HEK293T (cell line): ENCODE results near the gene SWI5.

Source experiments
- ARNT ChIP-seq: fragments of 450-650 bp; IDR thresholded peaks from 2 replicates; pipeline ENCODE4 v1.6.1; 2017; ENCODE audit warnings: mild to moderate bottlenecking
- BHLHE40 ChIP-seq: fragments of 450-650 bp; IDR thresholded peaks from 2 replicates; pipeline ENCODE4 v1.6.1; 2016; ENCODE audit warnings: mild to moderate bottlenecking, moderate library complexity, borderline replicate concordance
- ELF4 ChIP-seq: fragments of 450-650 bp; IDR thresholded peaks from 2 replicates; pipeline ENCODE4 v1.6.1; 2017; ENCODE audit warnings: antibody characterized with exemption
- FOXA1 ChIP-seq: fragments of 450-650 bp; IDR thresholded peaks from 2 replicates; pipeline ENCODE4 v1.6.1; 2016; ENCODE audit warnings: mild to moderate bottlenecking
- FOXK2 ChIP-seq: fragments of 450-650 bp; IDR thresholded peaks from 2 replicates; pipeline ENCODE4 v1.6.1; 2016; ENCODE audit warnings: mild to moderate bottlenecking
- FOXM1 ChIP-seq: fragments of 450-650 bp; IDR thresholded peaks from 2 replicates; pipeline ENCODE4 v1.6.1; 2017; ENCODE audit warnings: mild to moderate bottlenecking, borderline replicate concordance
- HDGF ChIP-seq: fragments of 450-650 bp; IDR thresholded peaks from 2 replicates; pipeline ENCODE4 v1.6.1; 2017; ENCODE audit warnings: antibody characterized with exemption, borderline replicate concordance
- LEF1 ChIP-seq: fragments of 450-650 bp; IDR thresholded peaks from 2 replicates; pipeline ENCODE4 v1.6.1; 2017; ENCODE audit warnings: mild to moderate bottlenecking, borderline replicate concordance
- NFRKB ChIP-seq: fragments of 450-650 bp; IDR thresholded peaks from 2 replicates; pipeline ENCODE4 v1.6.1; 2016; ENCODE audit warnings: mild to moderate bottlenecking, moderate library complexity
- SP1 ChIP-seq: fragments of 450-650 bp; IDR thresholded peaks from 2 replicates; pipeline ENCODE4 v1.6.1; 2017
- SUZ12 ChIP-seq: fragments of 450-650 bp; IDR thresholded peaks from 2 replicates; pipeline ENCODE4 v1.6.1; 2016; ENCODE audit warnings: mild to moderate bottlenecking
- TARDBP ChIP-seq: fragments of 450-650 bp; IDR thresholded peaks from 2 replicates; pipeline ENCODE4 v1.6.1; 2016
- ZNF384 ChIP-seq: fragments of 450-650 bp; IDR thresholded peaks from 2 replicates; pipeline ENCODE4 v1.6.1; 2016
- TF ChIP-seq, protein P1 (sequence below): fragments of 450-650 bp; IDR thresholded peaks from 2 replicates; pipeline ENCODE4 v1.6.1; 2016

DNA sequence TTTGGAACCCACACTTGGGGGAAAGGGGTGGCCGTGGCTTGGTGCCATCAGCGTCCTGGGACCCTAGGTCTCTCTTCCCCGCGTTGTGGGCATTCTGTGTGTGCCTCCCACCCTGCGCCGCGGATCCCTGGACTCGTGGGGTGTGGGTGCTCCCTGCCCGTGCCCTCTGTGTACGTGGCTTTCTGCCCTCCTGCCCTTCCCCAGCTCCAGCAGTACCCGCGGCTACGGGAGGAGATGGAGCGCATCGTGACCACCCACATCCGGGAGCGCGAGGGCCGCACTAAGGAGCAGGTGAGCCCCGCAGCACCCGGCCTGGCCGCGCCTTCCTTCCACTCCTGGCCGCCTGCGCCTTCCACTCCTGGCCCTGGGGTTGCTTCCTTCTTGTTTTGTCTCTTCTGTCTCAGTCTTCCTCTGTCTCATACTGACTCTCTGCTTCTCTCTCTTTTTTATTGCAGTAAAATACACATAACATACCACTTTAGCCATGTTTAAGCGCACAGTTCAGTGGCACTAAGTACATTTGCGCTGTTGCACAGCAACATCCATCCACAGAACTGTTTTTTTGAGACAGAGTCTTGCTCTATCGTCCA, 42.2 kb upstream of the SWI5 start:
- TF ChIP-seq HDGF (no peak), TARDBP (no peak), BHLHE40 (no peak), LEF1 (no peak), SUZ12 (no peak), FOXK2 (no peak), ARNT (no peak), ELF4 (no peak), FOXM1 (no peak), FOXA1 (no peak), ZNF384 (no peak), SP1 (no peak), NFRKB (no peak)
- TF ChIP-seq, protein P1, sequence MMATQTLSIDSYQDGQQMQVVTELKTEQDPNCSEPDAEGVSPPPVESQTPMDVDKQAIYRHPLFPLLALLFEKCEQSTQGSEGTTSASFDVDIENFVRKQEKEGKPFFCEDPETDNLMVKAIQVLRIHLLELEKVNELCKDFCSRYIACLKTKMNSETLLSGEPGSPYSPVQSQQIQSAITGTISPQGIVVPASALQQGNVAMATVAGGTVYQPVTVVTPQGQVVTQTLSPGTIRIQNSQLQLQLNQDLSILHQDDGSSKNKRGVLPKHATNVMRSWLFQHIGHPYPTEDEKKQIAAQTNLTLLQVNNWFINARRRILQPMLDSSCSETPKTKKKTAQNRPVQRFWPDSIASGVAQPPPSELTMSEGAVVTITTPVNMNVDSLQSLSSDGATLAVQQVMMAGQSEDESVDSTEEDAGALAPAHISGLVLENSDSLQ: no peak
